22Rv1 (cell line): ENCODE data around the gene ACTRT2.

Source experiments
- ZFX ChIP-seq: fragments of 450-650 bp; IDR thresholded peaks from 2 replicates; pipeline ENCODE4 v1.6.1; 2017; ENCODE audit warnings: antibody characterized with exemption, borderline replicate concordance
- TF ChIP-seq, protein P1 (sequence below): fragments of 450-650 bp; IDR thresholded peaks from 2 replicates; pipeline ENCODE4 v1.5.1; 2017; ENCODE audit warnings: mild to moderate bottlenecking

DNA sequence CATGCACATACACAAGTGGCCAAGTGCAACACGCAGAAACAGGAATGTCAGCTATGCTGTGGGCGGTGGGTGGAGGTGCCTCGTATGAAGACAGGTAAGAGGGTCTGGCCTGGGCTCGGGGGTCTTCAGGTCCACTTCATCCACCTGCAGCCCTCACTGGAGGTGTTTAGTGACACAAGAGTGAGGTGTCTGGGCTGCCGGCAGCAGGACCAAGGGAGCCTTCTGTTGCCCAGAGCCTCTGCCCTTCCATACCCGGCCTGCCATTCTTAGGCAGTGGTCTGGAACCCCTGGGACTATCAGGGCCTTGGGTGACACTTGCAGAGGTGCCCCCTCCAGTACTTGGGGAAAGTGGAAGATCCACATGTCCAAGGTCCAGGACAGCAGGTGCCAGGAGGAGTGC is 21.7 kb upstream of the ACTRT2 start:
- TF ChIP-seq, protein P1, sequence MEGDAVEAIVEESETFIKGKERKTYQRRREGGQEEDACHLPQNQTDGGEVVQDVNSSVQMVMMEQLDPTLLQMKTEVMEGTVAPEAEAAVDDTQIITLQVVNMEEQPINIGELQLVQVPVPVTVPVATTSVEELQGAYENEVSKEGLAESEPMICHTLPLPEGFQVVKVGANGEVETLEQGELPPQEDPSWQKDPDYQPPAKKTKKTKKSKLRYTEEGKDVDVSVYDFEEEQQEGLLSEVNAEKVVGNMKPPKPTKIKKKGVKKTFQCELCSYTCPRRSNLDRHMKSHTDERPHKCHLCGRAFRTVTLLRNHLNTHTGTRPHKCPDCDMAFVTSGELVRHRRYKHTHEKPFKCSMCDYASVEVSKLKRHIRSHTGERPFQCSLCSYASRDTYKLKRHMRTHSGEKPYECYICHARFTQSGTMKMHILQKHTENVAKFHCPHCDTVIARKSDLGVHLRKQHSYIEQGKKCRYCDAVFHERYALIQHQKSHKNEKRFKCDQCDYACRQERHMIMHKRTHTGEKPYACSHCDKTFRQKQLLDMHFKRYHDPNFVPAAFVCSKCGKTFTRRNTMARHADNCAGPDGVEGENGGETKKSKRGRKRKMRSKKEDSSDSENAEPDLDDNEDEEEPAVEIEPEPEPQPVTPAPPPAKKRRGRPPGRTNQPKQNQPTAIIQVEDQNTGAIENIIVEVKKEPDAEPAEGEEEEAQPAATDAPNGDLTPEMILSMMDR, result no peak
- no peak for TF ChIP-seq ZFX
